DOHH2 (cell line): ENCODE data around the gene WWOX.
A peak's percentile ranks its signal among the peaks of the same experiment; 100 is the strongest.

ENCODE experiments used
- H3F3A ChIP-seq: fragments of 200-600 bp; sonication (generic), shearing (Covaris generic); 2 replicates; pipeline ENCODE4 v1.6.0; 2016; ENCODE audit warnings: antibody characterized with exemption, mild to moderate bottlenecking; ENCODE audit not compliant: control insufficient read depth, insufficient read depth
- H3K27ac ChIP-seq: fragments of 200-600 bp; sonication (generic); 2 replicates; pipeline ENCODE4 v1.5.1; 2014; ENCODE audit warnings: low read depth, mild to moderate bottlenecking, low read length, moderate library complexity
- H3K27me3 ChIP-seq: fragments of 200-600 bp; sonication (generic); 2 replicates; pipeline ENCODE4 v1.6.1; 2014; ENCODE audit warnings: mild to moderate bottlenecking, low read length, mixed read lengths; ENCODE audit not compliant: control insufficient read depth
- H3K36me3 ChIP-seq: fragments of 200-600 bp; sonication (generic); 2 replicates; pipeline ENCODE4 v1.6.1; 2014; ENCODE audit warnings: mild to moderate bottlenecking, low read length, moderate library complexity, mixed read lengths; ENCODE audit not compliant: control insufficient read depth
- H3K4me1 ChIP-seq: fragments of 200-600 bp; sonication (generic); 2 replicates; pipeline ENCODE4 v1.6.1; 2014; ENCODE audit warnings: mild to moderate bottlenecking, low read length, mixed read lengths; ENCODE audit not compliant: control insufficient read depth
- H3K4me2 ChIP-seq: fragments of 200-600 bp; sonication (generic); 2 replicates; pipeline ENCODE4 v1.6.0; 2014; ENCODE audit warnings: mild to moderate bottlenecking, low read length, moderate library complexity
- H3K4me3 ChIP-seq: fragments of 200-600 bp; sonication (generic); 2 replicates; pipeline ENCODE4 v1.5.1; 2014; ENCODE audit warnings: mild to moderate bottlenecking, low read length, mixed read lengths
- H3K79me2 ChIP-seq: fragments of 200-600 bp; sonication (generic); 2 replicates; pipeline ENCODE4 v1.6.1; 2014; ENCODE audit warnings: mild to moderate bottlenecking, low read length, mixed read lengths; ENCODE audit not compliant: control insufficient read depth
- H3K9me2 ChIP-seq: fragments of 200-600 bp; sonication (generic); replicated peaks from 2 replicates; pipeline ENCODE4 v1.6.1; 2014; ENCODE audit warnings: mild to moderate bottlenecking, low read length, mixed read lengths; ENCODE audit not compliant: control insufficient read depth
- H3K9me3 ChIP-seq: fragments of 200-600 bp; sonication (generic); 2 replicates; pipeline ENCODE4 v1.6.1; 2014; ENCODE audit warnings: antibody characterized with exemption, low read length, mixed read lengths; ENCODE audit not compliant: control insufficient read depth, insufficient read depth
- H4K20me1 ChIP-seq: fragments of 200-600 bp; sonication (generic); 2 replicates; pipeline ENCODE4 v1.6.0; 2014; ENCODE audit warnings: low read depth, mild to moderate bottlenecking, antibody characterized with exemption, low read length, moderate library complexity; ENCODE audit not compliant: control insufficient read depth, insufficient read depth
- EZH2phosphoT487 ChIP-seq: fragments of 200-600 bp; sonication (generic); IDR thresholded peaks from 2 replicates; pipeline ENCODE4 v1.6.1; 2017; ENCODE audit warnings: borderline replicate concordance, mild to moderate bottlenecking, antibody characterized with exemption, low read length, moderate library complexity, mixed read lengths
- TF ChIP-seq, protein P1 (sequence below): fragments of 200-600 bp; sonication (generic); IDR thresholded peaks from one replicate; pipeline ENCODE4 v1.5.1; 2014; ENCODE audit warnings: antibody characterized with exemption, mild to moderate bottlenecking, low read depth, low read length; ENCODE audit not compliant: poor library complexity, severe bottlenecking

The WWOX gene

DNA sequence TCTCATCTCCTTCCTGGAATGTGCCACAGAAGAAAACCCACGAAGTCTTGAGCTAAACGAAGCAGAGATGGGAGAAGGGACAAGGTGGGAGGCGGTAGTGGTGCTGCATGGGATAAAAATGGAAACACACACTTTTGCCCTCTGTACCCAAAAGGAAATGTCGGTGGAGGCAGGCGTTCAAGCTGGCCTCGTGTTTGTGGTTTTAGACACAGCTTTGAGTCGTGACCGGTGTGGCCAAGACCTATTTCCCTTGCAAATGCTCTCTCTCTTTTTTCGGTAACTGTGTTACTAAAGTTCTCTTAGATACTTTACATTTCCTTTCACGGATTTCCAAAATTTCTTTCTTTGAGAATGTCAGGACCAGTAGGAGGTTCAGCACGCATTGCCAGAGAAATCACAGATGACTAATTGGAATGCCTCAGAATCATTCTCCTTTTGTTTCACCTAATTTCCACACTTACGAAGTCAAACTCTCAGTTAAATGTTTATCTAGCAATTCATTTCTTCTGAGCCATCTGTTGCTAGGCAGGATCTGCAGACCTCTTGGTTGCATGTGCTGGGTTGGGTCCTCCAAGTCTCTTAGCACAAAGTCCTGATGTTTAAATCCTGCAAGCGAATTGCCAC is 1088.8 kb downstream of the WWOX start:
- H3K79me2 ChIP-seq = no peaks in the 10 kb centered on the region
- H3K9me3 ChIP-seq = no peaks in the 10 kb centered on the region; the same call in 1 of the 2 replicates
- no peaks in the 10 kb centered on the region for H3K9me2 ChIP-seq
- peaks cover 3% of the 10 kb centered on the region; the same call in 1 of the 2 replicates for H3K27me3 ChIP-seq
- peak overlapping the region; percentile 49 for H3K4me2 ChIP-seq
- no peak overlapping the region for H3K27ac ChIP-seq
- peaks cover 11% of the 10 kb centered on the region for H3K4me1 ChIP-seq
- TF ChIP-seq, protein P1, sequence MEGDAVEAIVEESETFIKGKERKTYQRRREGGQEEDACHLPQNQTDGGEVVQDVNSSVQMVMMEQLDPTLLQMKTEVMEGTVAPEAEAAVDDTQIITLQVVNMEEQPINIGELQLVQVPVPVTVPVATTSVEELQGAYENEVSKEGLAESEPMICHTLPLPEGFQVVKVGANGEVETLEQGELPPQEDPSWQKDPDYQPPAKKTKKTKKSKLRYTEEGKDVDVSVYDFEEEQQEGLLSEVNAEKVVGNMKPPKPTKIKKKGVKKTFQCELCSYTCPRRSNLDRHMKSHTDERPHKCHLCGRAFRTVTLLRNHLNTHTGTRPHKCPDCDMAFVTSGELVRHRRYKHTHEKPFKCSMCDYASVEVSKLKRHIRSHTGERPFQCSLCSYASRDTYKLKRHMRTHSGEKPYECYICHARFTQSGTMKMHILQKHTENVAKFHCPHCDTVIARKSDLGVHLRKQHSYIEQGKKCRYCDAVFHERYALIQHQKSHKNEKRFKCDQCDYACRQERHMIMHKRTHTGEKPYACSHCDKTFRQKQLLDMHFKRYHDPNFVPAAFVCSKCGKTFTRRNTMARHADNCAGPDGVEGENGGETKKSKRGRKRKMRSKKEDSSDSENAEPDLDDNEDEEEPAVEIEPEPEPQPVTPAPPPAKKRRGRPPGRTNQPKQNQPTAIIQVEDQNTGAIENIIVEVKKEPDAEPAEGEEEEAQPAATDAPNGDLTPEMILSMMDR = no peak
- no peak for TF ChIP-seq EZH2phosphoT487
- no peaks in the 10 kb centered on the region for H4K20me1 ChIP-seq
- H3K4me3 ChIP-seq = peak overlapping the region; percentile 19
- H3K36me3 ChIP-seq = no peaks in the 10 kb centered on the region
- H3F3A ChIP-seq = no peaks in the 10 kb centered on the region

GRCh38 chr16:79188739-79189122 is 1089.3 kb downstream of the WWOX start:
- peak overlapping the region; percentile 19; the same call in 1 of the 2 replicates for H3K4me3 ChIP-seq
- H3K9me2 ChIP-seq = no peaks in the 10 kb centered on the region
- peaks cover 11% of the 10 kb centered on the region for H3K4me1 ChIP-seq
- no peaks in the 10 kb centered on the region for H4K20me1 ChIP-seq
- H3K36me3 ChIP-seq = no peaks in the 10 kb centered on the region
- no peaks in the 10 kb centered on the region; the same call in 1 of the 2 replicates for H3K9me3 ChIP-seq
- peak overlapping the region; percentile 49 for H3K4me2 ChIP-seq
- no peak overlapping the region for H3K27ac ChIP-seq
- H3K27me3 ChIP-seq = peaks cover 3% of the 10 kb centered on the region; the same call in 1 of the 2 replicates
- H3K79me2 ChIP-seq = no peaks in the 10 kb centered on the region
- no peaks in the 10 kb centered on the region for H3F3A ChIP-seq
- TF ChIP-seq, protein P1 = no peak
- no peak for TF ChIP-seq EZH2phosphoT487

- no peaks in the 10 kb centered on the region for H3F3A ChIP-seq
- H3K79me2 ChIP-seq = no peaks in the 10 kb centered on the region
- H3K36me3 ChIP-seq = no peaks in the 10 kb centered on the region
- H3K9me2 ChIP-seq = no peaks in the 10 kb centered on the region
- no peak overlapping the region for H3K4me3 ChIP-seq
- no peak overlapping the region for H3K27ac ChIP-seq
- no peak overlapping the region for H3K4me2 ChIP-seq
- H4K20me1 ChIP-seq = no peaks in the 10 kb centered on the region
- no peaks in the 10 kb centered on the region; the same call in 1 of the 2 replicates for H3K9me3 ChIP-seq
- H3K4me1 ChIP-seq = peaks cover 12% of the 10 kb centered on the region
- TF ChIP-seq, protein P1 = no peak
- no peak for TF ChIP-seq EZH2phosphoT487
- no peaks in the 10 kb centered on the region for H3K27me3 ChIP-seq
Measured at GRCh38 chr16:79190542-79190941, 1091.1 kb downstream of the WWOX start.
